Measurements from ENCODE around the gene TNFSF13.

TNFSF13 gene

DNA sequence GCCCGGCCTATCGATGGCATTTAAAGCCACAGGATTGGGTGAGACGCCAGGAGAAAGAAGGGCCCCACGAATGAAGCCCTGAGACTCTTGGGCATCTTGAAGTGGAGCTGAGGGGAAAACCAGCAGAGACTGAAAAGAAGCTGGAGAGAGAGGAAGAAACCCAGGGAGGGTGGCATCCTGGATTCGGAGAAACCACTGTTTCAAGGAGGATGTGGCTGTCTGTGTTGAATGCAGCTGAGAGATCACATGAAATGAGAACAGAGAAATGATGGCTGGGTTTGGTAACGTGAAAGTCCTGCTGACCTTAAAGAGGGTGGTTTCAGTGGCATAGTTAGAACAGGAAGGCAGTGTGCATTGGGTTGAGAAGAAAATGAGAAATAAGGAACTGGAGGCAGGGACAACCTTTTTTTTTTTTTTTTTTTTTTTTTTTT, 5.9 kb upstream of the TNFSF13 start:
- DNase-seq (ENCODE audit: low spot score): no peak

- no peak for DNase-seq (ENCODE audit: low spot score)
Measured at GRCh38 chr17:7553356-7553755, 5.2 kb upstream of the TNFSF13 start.

GRCh38 chr17:7555320-7555948, 3.1 kb upstream of the TNFSF13 start:
- DNase-seq (ENCODE audit: low spot score): no peak

DNA sequence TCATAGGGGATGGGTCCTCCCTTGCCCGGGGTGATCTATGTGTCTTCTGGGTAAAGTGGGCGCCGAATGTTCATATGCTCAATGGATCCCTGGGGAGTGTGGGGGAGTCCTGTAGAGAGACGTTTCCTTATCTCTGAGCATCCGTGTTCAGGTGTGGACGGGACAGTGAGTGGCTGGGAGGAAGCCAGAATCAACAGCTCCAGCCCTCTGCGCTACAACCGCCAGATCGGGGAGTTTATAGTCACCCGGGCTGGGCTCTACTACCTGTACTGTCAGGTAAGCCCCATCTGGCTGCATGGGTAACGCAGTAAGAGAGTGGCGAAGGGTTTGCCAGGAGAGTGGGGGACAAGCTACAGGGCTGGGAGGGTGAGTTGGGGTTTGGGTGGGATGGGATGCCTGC, 1.9 kb upstream of the TNFSF13 start:
- DNase-seq (ENCODE audit: low spot score): no peak

DNA sequence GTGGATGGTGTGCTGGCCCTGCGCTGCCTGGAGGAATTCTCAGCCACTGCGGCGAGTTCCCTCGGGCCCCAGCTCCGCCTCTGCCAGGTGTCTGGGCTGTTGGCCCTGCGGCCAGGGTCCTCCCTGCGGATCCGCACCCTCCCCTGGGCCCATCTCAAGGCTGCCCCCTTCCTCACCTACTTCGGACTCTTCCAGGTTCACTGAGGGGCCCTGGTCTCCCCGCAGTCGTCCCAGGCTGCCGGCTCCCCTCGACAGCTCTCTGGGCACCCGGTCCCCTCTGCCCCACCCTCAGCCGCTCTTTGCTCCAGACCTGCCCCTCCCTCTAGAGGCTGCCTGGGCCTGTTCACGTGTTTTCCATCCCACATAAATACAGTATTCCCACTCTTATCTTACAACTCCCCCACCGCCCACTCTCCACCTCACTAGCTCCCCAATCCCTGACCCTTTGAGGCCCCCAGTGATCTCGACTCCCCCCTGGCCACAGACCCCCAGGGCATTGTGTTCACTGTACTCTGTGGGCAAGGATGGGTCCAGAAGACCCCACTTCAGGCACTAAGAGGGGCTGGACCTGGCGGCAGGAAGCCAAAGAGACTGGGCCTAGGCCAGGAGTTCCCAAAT, 1.3 kb upstream of the TNFSF13 start:
- DNase-seq (ENCODE audit: low spot score): no peak

DNA sequence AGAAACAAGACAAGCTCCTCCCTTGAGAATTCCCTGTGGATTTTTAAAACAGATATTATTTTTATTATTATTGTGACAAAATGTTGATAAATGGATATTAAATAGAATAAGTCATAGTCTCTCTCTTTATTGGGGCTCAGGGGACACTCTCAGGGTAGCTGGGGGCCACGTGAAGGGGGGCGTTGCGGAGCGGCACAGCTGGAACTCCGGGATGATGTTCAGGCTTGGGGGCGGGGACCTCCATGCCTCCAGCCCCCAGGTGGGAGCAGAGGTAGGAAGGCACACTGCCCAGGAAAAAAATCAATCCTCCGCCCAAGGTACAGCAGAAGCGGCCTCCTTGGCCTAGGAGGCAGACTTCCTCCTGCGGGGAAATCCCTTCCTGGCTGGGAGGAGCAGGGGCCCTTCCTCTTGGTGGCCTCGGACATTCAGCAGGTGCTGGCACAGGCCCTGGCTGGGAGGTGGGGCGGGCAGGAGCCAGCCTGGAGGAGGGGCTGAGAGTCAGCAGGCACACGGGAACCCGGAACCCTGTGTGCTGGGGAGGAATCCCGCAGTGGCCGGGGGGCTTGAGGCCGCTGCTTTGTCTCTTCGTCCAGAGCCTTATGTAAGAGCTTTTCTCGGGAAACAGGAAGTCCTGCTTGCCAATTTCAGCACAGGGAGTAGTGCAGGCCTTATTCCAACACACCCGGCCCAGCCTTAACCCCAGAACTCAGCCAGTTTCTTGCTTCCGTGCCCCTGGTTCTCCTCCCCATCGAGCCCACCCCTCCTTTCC, 591 bp upstream of the TNFSF13 start:
- peak; percentile 42 for DNase-seq (ENCODE audit: low spot score)

GRCh38 chr17:7559320-7560171, 996 bp downstream of the TNFSF13 start:
- no peak for DNase-seq (ENCODE audit: low spot score)

DNA sequence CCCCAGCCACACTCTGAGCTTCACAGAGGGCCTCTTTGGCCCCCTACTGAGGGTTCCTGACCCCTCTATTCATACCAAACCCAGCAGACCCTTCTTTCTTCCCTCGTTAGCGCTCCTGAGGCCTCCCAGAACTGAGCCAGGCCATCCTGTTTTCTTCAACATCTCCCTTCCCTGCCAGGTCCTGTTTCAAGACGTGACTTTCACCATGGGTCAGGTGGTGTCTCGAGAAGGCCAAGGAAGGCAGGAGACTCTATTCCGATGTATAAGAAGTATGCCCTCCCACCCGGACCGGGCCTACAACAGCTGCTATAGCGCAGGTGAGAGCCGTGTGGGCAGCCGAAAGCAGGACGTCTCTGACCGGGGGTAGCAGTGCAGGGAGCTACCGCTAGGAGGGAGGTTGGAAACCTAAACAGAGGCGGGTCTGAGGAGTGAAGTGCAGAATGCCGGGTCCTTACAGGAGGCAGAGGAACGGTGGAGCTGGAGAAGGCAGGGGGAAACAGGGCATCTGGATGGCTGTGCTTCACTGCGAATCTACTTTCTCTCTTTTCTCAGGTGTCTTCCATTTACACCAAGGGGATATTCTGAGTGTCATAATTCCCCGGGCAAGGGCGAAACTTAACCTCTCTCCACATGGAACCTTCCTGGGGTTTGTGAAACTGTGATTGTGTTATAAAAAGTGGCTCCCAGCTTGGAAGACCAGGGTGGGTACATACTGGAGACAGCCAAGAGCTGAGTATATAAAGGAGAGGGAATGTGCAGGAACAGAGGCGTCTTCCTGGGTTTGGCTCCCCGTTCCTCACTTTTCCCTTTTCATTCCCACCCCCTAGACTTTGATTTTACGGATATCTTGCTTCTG, 1.9 kb downstream of the TNFSF13 start:
- DNase-seq (ENCODE audit: low spot score): no peak

DNA sequence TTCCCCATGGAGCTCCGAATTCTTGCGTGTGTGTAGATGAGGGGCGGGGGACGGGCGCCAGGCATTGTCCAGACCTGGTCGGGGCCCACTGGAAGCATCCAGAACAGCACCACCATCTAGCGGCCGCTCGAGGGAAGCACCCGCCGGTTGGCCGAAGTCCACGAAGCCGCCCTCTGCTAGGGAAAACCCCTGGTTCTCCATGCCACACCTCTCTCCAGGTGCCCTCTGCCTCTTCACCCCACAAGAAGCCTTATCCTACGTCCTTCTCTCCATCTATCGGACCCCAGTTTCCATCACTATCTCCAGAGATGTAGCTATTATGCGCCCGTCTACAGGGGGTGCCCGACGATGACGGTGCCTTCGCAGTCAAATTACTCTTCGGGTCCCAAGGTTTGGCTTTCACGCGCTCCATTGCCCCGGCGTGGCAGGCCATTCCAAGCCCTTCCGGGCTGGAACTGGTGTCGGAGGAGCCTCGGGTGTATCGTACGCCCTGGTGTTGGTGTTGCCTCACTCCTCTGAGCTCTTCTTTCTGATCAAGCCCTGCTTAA, 2.6 kb downstream of the TNFSF13 start:
- DNase-seq (ENCODE audit: low spot score): peak; percentile 91

GRCh38 chr17:7561589-7562207, 3.1 kb downstream of the TNFSF13 start, which contains the start of gene SENP3:
Gene SENP3 (plus strand): TSS chr17:7561919. CDS start chr17:7563077, 1,158 bp downstream.
- DNase-seq (ENCODE audit: low spot score): peak; percentile 93

- no peak for DNase-seq (ENCODE audit: low spot score)
Measured at GRCh38 chr17:7562208-7562605, 3.7 kb downstream of the TNFSF13 start.

GRCh38 chr17:7563115-7563869, 4.7 kb downstream of the TNFSF13 start:
- DNase-seq (ENCODE audit: low spot score): no peak

DNA sequence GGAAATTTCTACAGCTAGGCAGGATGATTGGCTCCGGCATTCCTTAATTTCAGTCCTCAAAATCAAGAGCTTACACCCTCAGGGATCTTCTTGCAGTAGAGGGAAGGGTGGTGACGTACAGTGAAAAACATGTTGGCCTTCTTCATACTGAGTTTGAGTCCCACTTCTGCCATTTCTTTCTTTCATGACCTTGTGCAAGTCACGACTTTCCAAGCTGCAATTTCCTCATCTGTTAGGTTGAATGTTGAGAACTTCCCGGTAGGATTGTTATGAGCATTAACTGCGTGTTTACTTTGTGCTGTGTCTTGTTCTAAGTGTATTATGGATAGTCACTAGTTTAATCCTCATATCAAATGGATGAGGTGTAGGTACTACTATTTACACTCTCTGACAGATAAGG, 11.0 kb downstream of the TNFSF13 start:
- no peak for DNase-seq (ENCODE audit: low spot score)

- no peak for DNase-seq (ENCODE audit: low spot score)
Measured at GRCh38 chr17:7570351-7570750, 11.8 kb downstream of the TNFSF13 start.

GRCh38 chr17:7572338-7572587, 13.7 kb downstream of the TNFSF13 start:
- no peak for DNase-seq (ENCODE audit: low spot score)

GRCh38 chr17:7572588-7573323, 14.2 kb downstream of the TNFSF13 start:
- DNase-seq (ENCODE audit: low spot score): peak; percentile 98

GRCh38 chr17:7573324-7574080, 15.0 kb downstream of the TNFSF13 start:
- peak; percentile 73 for DNase-seq (ENCODE audit: low spot score)

DNA sequence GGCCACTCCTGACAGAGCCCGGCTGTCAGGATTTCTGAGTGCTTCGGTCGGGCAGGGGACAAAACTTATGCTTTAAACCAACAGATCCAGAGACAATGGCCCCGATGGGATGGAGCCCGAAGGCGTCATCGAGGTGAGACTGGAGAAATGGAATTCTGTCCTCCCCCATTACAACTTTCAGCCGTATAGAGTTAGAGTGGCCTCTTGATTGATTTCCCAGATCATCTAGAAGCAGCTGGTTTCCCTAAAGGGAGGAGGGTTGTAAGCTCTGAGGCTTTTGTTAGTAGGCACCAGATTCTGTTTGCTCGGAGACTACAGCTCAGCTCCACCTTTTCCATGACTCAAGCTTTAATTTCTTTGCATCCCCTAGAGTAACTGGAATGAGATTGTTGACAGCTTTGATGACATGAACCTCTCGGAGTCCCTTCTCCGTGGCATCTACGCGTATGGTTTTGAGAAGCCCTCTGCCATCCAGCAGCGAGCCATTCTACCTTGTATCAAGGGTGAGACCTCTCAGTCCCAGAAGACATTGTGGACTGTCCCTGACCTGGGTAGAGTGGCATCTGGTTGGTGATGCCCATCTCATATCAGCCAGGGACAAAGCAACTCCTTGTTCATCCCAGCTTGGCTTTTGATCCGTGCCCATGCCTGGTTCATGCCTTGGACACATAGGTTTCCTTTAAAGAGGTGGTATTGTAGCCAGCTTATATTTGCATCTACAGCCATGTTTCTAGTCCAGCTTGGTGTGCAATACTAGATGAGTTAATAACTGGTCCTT, 15.8 kb downstream of the TNFSF13 start:
- DNase-seq (ENCODE audit: low spot score): no peak
